Stimulated activated CD4-positive, alpha-beta T cell treated with anti-CD3 and anti-CD28 coated beads, Interleukin-12 subunit alpha, Interleukin-12 subunit beta, amount 100 ng/mL, for 48 hours (primary cell): Measurements from ENCODE around the gene FAT3.

Experiments used
- DNase-seq, 3 donors: peaks; one replicate each; pipeline ENCODE4 v3.0.0-alpha.2; 2020; ENCODE audit warnings: low read depth in 2 of 3, low spot score in 1 of 3

FAT3 gene

GRCh38 chr11:92224407-92225124 lies at the start of gene FAT3:
Gene FAT3, plus strand, starts transcription at chr11:92224818. Its CDS starts 127,295 bp downstream, at chr11:92352113.
- DNase-seq: no peak

DNA sequence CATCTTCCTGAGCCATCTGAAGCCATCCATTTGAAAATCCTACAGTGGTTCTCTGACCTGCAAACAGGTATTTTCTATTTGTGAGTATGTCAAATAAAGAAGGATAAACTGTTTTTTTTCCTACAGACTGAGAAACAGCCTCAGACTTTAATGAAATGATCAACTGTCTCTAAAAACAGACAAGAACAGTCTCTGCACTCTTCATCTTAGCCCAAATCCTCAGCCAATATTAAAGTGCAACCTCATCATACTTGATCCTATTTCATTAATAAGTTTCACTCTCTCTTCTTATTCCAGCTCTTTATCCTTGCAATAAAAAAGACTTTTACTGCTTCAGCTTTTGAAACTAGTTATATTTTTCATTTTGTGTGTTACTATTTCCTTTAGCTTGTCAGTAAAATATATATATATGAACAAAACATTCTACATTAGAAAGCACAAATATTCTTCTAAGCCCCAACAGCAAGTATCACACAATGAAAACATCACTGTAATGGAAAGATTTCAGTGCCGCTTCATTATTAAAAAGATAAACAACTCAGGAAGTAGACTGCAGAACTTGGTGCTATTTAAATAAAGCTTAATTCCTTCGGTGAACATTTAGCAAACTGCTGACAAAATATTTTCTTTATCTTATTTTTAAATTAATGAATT lies 45.5 kb upstream of the FAT3 start:
- no peak for DNase-seq

GRCh38 chr11:92180226-92180625 lies 44.4 kb upstream of the FAT3 start:
- DNase-seq: no peak

DNA sequence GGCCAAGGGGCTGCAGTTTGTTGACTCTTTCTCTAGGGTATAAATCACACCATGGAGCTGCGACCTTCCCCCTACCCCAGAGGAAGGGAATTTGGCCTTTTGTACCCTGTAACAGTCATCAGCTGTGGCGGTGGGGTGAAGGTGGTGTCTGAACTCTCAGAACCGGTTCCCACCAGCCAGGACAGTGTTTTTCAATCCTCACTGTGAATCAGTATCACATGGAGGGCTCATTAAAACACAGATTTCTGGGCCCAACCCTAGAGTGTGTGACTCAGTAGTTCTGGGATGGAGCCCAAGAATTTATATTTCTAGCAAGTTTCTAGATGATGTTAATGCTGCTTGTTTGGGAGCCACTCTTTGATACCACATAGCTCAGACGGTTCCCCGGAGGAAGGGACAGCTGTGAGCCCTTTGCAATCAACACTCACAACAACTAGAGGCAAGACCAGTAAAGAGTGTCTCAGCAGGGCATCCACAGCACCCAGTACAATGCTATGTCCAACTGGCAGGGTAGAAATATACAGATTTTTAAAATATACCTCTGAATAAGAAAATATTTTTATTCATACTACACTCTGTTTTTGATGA lies 43.9 kb upstream of the FAT3 start:
- no peak for DNase-seq

DNA sequence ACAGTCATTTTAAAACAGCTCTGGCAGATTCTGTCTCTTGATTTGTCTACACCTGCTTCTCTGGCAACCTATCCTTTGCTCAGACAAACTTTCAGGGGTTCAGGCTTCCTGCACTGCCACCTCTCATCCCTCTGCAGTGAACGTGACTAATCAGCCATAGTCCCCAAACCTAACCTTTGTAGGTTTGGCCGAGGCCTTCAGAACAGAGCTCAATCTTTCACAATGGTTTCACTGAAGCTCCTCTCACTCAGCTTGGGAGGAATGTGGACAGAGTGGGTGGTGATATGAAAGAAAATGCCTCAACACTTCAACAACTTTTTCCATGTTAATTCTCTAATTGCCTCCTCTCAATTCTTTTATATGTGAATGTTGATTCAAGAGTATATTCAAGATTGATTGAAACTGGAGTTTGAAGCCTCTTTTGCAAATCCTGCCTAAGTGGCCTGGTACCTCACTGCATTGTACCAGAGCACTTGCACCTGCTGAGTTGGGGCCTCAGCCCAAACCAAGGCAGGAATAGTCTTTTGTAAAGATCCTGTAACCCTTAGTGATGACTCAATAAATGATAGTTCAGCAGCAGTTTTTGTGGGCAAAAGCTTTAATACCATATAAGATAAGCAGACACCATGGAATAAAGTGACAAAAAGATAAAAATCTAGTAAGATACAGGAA lies 33.9 kb upstream of the FAT3 start:
- DNase-seq: no peak

GRCh38 chr11:92192141-92192540 lies 32.5 kb upstream of the FAT3 start:
- no peak for DNase-seq

DNA sequence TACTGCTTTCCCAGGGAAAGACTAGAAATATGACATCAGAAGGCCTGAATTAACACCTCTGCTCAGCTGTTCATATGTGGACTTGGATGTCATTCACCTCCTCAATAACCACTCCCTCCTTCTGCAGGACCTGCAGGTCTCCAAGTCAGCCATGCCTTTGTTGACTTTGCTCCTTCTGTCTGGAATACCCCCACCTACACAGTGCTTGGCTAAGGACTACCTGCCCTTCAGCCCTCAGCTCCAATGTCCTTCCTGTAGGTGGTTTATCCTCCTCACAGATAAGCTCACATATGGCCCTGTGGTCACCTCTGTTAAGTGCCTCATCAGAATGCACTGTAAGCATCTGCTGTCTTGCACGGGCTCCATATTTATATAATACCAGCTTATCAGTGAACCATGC lies 26.4 kb upstream of the FAT3 start:
- no peak for DNase-seq

- DNase-seq: no peak
Observed at GRCh38 chr11:92199991-92200390, 24.6 kb upstream of the FAT3 start.

DNA sequence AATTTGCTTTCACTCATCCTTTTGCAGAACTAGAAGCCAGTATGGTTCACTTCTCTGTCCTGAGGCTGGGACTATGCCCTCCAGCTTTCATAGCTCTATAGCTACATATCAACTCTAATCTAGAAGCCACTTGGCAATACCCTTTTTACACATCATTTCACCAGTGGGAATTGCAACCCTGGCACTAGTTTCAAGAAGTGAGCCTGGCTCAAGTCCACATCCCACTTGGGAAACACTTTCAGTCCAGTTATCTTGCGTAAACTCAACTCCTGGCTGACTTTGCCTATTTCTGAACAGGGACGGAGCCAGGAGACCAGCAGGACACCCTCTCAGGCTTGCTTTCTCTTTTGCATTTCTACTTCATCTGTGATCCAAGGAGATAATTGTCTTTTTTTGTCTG lies 19.9 kb upstream of the FAT3 start:
- DNase-seq: no peak

- no peak for DNase-seq
Observed at GRCh38 chr11:92206441-92206840, 18.2 kb upstream of the FAT3 start.

DNA sequence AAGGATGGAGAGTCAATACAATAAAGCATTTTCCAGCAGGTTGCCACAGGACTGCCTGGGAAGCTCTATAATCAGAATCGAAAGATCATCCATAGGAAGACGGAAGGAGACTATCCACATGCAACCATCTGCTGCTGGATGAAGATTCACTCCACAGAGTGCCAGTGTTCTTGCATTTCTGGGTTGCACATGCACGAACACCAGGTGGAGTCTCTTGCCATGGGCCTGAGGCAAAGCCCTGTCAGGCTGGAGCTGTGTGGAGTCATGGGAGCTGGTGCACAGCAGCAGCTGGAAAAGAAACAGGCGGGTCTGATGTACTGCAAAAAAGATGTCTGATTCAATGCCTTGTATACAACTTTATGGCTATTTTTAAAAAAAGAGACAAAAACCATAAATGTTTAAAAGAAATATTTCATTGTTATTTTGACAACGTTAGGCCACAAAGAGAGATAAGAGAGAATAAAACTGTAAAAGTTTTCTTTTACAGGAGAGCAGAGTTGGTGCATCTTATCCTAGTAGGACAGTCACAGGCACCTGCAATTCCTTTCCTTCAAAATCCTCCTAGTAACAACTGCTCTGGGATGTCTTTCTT lies 12.9 kb upstream of the FAT3 start:
- no peak for DNase-seq

GRCh38 chr11:92212530-92212929 lies 12.1 kb upstream of the FAT3 start:
- no peak for DNase-seq

DNA sequence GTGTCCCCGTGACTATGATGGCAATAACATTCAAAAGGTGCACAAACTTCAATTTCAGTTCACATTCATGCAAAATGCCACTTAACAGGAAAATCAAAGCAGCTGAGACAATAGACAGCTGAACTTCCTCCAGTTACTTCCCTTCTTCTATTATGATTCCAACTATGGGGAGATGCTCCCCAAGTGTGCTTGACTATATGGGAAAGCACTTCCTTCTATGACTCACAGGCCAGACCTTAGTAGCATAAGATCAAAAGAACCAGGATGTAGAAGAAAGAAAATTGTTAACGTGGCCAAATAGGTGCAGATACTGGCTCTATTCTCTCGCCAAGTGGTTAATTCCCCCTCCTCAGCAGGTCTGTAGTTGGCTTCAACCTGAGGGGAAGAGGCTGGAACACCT lies 7.8 kb upstream of the FAT3 start:
- DNase-seq: no peak

GRCh38 chr11:92219476-92219875 lies 5.1 kb upstream of the FAT3 start:
- DNase-seq: no peak

DNA sequence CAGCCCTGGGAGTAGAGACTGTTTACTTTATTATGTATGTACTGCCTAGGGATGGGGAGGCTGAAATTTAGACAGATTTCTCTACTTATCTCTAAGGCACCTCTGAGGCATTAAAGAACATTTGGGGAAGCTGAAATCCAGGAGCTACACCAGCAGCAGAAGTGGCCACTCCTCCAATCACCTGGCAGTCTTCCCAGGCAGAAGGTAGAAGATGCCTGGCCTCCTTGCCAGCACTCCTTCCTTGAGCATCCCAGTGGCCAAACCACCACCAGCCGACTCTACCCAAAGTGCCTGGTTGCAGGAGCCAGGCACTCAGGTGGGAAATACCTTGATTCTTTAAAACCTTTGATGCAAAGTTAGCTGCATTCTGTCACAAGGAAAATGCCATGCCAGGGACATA lies 1.9 kb upstream of the FAT3 start:
- no peak for DNase-seq

DNA sequence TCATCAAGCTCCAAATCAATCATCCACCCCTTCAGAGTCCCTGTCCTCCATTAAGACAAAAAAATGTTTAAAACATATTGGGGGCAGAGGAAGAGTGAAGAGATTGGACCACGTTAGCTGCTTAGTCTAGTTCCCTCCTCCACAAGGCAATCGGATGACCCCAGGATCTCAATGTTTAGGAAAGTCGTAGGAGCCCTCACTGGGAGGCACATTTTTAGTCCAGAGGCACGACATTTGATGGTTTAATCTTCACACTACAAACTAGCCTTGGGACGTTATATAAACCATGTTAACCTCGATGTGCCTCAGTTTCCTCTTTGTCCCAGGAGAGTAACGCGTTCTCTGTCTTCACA lies 588 bp upstream of the FAT3 start:
- no peak for DNase-seq

DNA sequence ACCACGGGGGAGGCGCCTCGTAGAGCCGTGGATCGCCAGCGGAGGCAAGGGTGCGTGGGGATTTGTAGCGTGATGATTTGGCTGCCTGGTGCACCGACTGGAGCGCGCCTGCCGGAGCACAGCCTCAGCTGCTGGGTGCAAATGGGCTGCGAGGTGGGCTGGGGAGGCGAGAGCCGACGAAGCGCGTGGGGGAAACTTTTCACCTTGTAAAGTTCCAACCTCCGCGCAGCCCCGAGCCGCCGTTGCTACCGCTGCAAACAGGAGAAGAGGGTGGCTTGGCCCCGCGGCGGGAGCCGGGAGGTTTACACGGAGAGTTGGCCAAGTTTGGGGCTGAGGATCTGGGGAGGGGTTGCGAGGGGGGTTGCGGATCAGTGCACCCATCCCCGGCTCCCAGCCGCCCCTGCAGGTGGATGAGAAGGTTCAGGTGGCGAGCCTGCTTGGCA lies 528 bp downstream of the FAT3 start:
- no peak for DNase-seq

- DNase-seq: no peak
Observed at GRCh38 chr11:92225568-92226330, 1.1 kb downstream of the FAT3 start.

DNA sequence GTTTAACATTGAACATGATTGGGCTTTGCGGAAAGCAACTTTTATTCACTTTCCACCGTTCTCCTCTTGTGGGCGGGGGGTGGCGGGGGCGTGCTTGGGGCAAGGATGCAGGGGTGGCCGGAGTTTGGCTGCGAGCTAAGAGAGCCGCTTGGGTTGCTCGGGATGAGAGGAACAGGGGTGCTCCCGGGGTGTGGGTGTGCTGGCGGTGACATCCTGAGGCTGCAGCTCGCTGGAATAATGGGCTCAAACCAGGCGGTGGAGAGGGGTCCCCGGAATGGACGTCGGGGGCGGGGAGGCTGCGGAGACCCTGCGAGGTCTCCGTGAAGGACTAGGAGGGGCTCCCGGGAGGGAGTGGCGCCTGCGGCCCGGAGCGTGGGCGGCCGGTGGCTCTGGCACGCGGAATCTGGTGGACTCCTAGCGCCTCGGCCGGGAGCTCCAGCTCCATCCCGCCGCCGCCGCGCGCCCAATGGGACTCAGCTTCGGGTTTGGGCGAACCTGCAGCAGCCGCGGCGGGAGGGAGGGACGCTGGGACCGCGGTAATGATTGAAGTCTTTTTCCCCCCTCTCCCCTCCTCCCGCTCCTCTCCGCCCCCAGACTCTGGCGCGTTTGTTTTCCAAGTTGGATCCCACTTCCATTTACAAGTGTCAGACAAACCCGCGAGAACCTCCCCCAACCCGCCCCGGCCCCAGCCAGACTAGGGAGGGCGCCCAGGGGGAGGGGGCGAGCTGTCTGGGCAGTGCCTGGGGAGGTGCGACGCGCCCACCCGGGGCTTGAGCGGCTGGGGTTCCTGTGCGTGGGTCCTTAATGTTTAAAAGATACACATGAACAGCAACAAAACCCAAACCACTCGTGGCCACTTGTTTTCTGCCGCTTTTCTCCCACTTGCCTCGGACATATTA lies 2.0 kb downstream of the FAT3 start:
- no peak for DNase-seq

GRCh38 chr11:92227230-92227814 lies 2.7 kb downstream of the FAT3 start:
- no peak for DNase-seq
